ENCODE results near the gene UNC13D.
A peak's percentile ranks its signal among the peaks of the same experiment; 100 is the strongest.
"Not testable (repeated sequence)": the region's sequence is repeated elsewhere in the genome, so short reads cannot be mapped to it uniquely, and the experiment has no call there.

Gene UNC13D

DNA sequence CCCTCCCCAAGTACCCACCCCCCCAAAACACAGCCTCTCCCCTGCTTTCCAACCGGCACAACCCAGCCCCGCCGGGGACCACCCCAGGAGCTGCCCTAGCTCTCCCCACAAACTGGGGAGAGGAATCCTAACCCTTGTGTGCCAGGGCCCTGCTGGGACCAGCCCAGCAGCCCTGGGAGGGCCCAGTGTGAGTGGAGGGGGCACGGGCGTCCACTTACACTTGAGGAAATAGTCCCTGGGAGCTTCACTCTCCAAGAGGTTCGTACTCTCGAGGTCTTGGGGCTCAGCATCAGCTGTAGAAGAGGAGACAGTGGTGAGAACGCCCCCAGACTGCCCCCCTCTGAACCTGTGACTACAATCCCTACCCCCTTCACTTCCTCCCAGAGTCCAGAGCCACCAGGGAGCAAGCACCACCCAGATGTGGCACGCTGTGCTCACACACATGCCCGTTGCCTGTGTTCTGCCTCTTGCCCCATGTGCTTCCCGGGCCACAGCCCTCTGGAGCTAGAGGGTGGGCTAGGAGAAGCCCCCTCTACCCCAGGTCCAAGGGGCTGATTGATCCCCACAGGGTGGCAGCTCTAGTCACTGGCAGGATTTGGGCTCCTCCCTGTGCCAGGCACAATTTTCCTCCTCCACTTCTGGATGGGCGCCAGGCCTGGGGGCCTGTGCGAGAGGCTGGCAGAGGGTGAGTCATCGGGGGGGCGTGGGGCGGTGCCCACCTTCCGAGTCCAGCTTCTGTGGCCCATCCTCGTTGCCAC, 31.2 kb upstream of the UNC13D start:
- FAIRE-seq (no peak), DNase-seq (ENCODE audit: insufficient read length, low spot score) (no peak)

GRCh38 chr17:75874323-75875181, 30.3 kb upstream of the UNC13D start:
- no peak for DNase-seq (ENCODE audit: insufficient read length, low spot score)
- FAIRE-seq: no peak

- FAIRE-seq (no peak), DNase-seq (ENCODE audit: insufficient read length, low spot score) (no peak)
Measured at GRCh38 chr17:75873587-75874322, 29.6 kb upstream of the UNC13D start.

DNA sequence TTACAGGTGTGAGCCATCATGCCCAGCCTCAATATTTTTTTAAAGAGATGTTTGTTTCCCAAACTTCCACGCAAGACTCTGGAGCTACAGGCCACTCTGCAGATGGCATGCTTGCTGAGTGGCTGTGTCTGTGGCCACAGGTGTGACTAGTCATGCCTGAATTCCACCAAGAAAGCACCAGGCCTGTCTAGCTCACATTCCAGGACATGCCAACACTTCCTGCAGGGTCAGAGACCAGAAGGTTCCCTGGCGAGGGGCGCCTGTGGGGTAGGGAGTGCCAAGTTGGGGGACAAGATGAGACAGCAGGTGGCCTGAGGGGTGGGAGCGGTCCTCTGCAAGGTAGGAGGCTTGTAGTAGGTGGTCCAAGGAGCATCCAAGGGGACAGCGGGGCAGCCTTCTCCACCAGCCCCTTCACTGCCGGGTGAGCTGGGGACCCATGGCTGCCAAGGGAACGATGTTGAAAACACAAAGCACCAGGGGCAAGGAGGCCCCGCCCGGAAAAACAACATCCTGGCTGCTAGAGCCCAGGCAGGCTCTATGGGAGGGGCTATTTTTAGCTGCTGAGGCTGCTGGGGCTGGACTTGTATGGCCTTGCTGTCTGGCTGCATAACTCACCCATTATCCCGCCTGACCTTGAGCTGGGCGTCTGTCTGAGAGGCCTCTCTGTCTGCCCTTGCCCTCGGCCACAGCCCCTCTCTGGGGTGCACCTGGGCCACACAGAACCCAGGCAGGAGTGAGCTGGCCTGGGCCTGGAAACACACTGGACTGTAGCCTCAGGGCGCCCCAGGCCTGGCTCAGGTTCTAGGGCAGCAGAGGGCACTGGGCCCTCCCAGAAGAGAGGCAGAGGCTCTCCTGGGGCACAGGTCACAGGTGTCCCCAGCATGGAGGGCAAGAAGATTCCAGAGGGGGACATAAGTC, 28.5 kb upstream of the UNC13D start:
- DNase-seq (ENCODE audit: insufficient read length, low spot score): peak; percentile 64
- FAIRE-seq: no peak

DNA sequence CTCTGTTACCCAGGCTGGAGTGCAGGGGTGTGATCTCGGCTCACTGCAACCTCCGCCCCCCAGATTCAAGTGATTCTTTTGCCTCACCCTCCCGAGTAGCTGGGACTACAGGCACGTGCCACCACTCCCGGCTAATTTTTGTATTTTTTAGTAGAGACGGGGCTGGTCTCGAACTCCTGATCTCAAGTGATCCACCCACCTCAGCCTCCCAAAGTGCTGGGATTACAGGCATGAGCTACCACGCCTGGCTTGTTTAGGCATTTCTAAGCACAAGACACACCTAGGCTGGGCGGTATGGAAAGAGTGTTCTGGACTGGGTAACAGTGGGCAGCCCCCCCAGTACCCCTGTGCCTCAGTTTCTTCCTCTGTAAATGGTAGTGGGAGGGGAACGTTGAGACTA, 26.0 kb upstream of the UNC13D start:
- not testable (repeated sequence) for DNase-seq (ENCODE audit: insufficient read length, low spot score); FAIRE-seq

DNA sequence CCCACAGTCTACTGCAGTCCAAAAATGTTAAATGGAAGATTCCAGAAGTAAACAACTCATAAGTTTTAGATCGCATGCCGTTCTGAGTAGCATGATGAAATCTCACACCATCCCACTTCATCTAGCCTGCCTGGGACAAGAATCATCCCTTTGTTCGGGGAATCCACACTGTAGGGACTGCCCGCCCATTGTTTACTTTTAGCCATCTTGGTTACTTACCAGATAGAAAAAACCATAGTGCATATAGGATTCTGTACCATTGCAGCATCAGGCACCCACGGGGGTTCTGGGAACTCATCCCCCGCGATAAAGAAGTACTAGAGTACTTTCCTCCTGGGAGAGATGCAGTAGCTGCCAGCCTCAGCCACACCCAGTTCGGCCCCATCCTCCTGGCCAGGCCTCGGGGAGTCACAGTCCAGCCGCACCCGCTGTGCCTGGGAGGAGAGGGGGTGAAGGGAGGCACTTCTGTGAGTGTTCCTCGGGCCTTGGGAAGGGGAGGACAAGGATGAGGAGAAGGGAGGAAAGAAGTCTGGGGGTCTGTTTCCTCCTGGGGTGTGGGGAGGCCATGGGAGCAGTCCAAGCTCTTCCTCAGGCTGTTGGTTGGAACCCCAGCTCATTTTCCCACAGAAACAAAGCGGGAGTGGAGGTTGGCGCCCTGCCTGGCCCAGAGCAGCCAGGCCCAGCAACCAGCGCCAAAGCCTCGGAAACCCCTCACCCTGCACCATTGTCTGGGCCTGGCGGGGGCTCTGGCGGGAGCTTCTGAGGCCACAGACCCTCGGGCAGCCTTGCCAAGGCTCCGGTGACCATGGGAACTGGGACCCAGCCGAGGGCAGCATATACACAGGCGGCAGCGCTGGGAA, 25.3 kb upstream of the UNC13D start:
- DNase-seq (ENCODE audit: insufficient read length, low spot score) (no peak), FAIRE-seq (no peak)

DNA sequence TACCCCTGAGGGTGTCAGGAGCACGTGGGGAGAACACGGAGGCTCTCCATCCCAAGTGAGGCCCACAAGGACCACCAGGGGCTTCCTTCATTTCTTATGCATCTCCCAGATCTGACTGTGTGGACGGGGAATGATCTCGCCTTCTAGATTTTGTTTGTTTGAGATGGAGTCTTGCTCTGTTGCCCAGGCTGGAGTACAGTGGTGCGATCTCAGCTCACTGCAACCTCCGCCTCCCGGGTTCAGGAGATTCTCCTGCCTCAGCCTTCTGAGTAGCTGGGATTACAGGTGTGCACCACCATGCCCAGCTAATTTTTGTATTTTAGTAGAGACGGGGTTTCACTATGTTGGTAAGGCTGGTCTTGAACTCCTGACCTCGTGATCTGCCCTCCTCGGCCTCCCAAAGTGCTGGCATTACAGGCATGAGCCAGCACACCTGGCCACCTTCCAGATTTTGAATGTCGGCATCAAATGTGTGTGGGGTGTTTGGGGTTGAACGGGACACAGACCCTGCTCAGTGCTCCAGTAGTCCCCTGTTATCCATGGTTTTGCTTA, 24.6 kb upstream of the UNC13D start:
- not testable (repeated sequence) for FAIRE-seq; DNase-seq (ENCODE audit: insufficient read length, low spot score)

- not testable (repeated sequence) for FAIRE-seq; DNase-seq (ENCODE audit: insufficient read length, low spot score)
Measured at GRCh38 chr17:75865404-75866188, 21.4 kb upstream of the UNC13D start.

DNA sequence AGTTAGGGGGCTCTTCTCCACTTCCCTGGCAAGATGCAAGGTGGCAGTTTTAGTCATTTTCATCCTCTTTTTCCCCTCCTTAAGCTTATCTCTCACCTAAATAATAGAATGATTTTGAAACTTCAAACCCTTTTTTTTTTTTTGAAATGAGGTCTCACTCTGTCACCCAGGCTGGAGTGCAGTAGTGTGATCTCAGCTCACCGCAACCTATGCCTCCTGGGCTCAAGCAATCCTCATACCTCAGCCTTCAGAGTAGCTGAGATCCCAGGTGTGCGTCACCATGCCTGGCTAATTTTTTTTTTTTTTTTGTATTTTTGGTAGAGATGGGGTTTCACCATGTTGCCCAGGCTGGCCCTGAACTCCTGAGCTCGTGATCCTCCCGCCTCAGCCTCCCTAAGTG, 20.7 kb upstream of the UNC13D start:
- FAIRE-seq: not testable (repeated sequence)

GRCh38 chr17:75864448-75864871, 20.3 kb upstream of the UNC13D start:
- no peak for FAIRE-seq
- DNase-seq (ENCODE audit: insufficient read length, low spot score): no peak

More for the DNA sequence above, 20.7 kb upstream of the UNC13D start:
- not testable (repeated sequence) for DNase-seq (ENCODE audit: insufficient read length, low spot score)

GRCh38 chr17:75861927-75862317, 17.7 kb upstream of the UNC13D start:
- no peak for FAIRE-seq
- no peak for DNase-seq (ENCODE audit: insufficient read length, low spot score)

DNA sequence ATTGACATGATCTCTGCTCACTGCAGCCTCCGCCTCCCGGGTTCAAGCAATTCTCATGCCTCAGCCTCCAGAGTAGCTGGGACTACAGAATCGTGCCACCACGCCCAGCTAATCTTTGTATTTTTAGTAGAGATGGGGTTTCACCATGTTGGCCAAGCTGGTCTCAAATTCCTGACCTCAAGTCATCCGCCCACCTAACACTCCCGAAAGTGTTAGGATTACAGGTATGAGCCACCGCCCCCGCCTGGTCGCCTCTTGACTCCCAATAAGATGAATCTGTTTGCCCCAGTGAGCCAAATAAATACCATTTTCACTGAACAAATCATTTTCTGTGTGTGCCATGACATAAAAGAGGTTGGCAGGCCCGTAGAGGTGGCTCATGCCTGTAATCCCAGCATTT, 15.2 kb upstream of the UNC13D start:
- not testable (repeated sequence) for DNase-seq (ENCODE audit: insufficient read length, low spot score); FAIRE-seq

GRCh38 chr17:75856062-75856756, 12.0 kb upstream of the UNC13D start:
- FAIRE-seq (no peak), DNase-seq (ENCODE audit: insufficient read length, low spot score) (peak; percentile 71)

DNA sequence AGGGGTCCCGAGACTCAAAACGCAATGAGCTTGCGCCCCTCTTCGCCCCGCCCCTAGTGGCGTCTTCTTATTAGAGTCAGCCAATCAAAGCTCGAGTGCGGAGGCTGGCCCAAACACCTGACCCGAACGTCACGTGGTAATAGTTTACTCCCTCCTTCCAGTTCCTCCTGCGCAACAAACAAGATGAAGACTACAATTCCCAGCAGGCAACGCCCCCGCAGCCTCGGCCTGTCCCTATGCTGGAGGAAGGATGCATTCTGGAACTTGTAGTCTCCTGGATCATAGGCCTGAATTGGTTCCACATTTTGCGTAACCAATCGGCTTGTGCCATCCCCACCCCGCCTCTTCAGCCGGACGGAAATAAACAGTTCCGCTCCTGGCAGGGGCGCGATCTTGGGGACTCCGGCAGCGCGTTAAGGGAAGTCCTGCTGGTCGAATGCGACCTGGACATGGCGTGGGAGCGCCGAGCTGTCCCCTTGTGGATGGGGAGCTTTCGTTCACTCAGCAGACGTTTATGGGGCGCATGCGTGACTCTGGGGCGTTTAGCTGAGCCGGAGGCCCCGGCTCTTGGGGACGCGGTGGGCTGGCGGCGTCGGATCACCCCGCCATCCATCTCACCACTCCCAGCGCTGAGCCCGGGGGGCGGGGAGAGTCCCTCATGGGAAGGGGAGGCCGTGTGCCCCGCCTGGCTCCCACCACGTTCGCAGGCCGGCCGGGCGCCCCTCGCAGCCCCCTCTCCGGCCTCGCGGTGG, 11.3 kb upstream of the UNC13D start, which contains the start of gene WBP2:
Gene WBP2 (minus strand): TSS at position 26 of the 752 bp plus-strand sequence. CDS start 38 bp downstream, outside the sequence.
- FAIRE-seq (peak; percentile 97), DNase-seq (ENCODE audit: insufficient read length, low spot score) (peak; percentile 100)

- FAIRE-seq (no peak), DNase-seq (ENCODE audit: insufficient read length, low spot score) (peak; percentile 45)
Measured at GRCh38 chr17:75854881-75855309, 10.7 kb upstream of the UNC13D start.

- FAIRE-seq: no peak
- peak; percentile 77 for DNase-seq (ENCODE audit: insufficient read length, low spot score)
Measured at GRCh38 chr17:75854101-75854748, 10.0 kb upstream of the UNC13D start.

Measured in HTR-8/SVneo (cell line).